ENCODE results near the gene SIN3A. TPM values are rescaled to one million over a fixed set of nuclear protein-coding genes. Genes with fewer than 3 reads are reported as not detected.
"Not testable (repeated sequence)": the region's sequence is repeated elsewhere in the genome, so short reads cannot be mapped to it uniquely, and the experiment has no call there.

The SIN3A gene
- total and polyA plus RNA-seq, 4 donors: 6.8 to 21.9 (median 13.3) TPM

DNA sequence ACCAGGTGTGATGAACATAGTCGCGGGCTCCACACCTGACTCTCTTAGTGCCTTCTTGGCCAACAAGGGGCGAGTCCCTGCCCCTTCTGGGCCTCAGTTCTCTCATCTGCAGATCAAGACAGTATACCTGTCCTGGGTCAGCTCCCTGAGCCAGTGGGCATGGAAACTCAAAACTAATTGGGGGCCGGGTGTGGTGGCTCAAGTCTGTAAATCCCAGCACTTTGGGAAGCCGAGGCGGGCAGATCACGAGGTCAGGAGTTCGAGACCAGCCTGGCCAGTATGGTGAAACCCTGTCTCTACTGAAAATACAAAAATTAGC is 102.2 kb downstream of the SIN3A start:
- H3K4me3 ChIP-seq (ENCODE audit: low read depth in 1 of 3, low read length in 3 of 3); H3K27ac ChIP-seq (ENCODE audit: low read depth in 1 of 2, low read length in 2 of 2); DNase-seq (ENCODE audit: low spot score); H3K27me3 ChIP-seq (ENCODE audit: control insufficient read depth in 4 of 4, insufficient read depth in 4 of 4, low read length in 3 of 4); H3K36me3 ChIP-seq (ENCODE audit: control insufficient read depth in 4 of 4, insufficient read depth in 3 of 4, low read depth in 1 of 4, low read length in 3 of 4); H3K9me3 ChIP-seq (ENCODE audit: control insufficient read depth in 4 of 4, low read length in 3 of 4); H3K9ac ChIP-seq (ENCODE audit: low read depth in 1 of 2, low read length in 2 of 2): not testable (repeated sequence)
- WGBS: 96% methylated on average over 8 of the region's 8 CpGs
- H3K4me1 ChIP-seq (ENCODE audit: control insufficient read depth in 4 of 4, insufficient read depth in 4 of 4, low read length in 3 of 4): peaks cover 10 to 33% (median 22%) of the 10 kb centered on the region in 4 donors

DNA sequence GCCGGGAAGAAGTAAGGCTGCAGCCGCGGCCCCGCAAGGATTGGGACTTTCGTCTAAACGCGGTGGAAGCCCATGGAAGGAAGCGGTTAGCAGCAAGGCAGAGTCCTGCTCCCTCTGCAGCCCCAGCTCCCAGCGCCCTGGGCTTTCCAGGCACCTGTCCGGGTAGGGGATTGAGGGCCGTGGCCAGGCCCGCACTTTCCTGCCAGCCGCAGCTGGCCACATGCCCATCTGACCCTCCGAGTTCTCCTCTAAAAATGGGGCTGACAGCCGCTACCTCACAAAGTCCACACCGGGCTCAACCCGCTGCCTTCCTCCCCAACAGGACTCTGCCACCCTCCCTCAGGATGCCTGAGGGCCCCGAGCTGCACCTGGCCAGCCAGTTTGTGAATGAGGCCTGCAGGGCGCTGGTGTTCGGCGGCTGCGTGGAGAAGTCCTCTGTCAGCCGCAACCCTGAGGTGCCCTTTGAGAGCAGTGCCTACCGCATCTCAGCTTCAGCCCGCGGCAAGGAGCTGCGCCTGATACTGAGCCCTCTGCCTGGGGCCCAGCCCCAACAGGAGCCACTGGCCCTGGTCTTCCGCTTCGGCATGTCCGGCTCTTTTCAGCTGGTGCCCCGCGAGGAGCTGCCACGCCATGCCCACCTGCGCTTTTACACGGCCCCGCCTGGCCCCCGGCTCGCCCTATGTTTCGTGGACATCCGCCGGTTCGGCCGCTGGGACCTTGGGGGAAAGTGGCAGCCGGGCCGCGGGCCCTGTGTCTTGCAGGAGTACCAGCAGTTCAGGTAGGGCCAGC is 102.7 kb downstream of the SIN3A start:
- H3K9ac ChIP-seq (ENCODE audit: low read depth in 1 of 2, low read length in 2 of 2): peak overlapping the region in 1 of 2 donors; percentile 26
- peak overlapping the region in 1 of 2 donors; percentile 62 for H3K27ac ChIP-seq (ENCODE audit: low read depth in 1 of 2, low read length in 2 of 2)
- H3K36me3 ChIP-seq (ENCODE audit: control insufficient read depth in 4 of 4, insufficient read depth in 3 of 4, low read depth in 1 of 4, low read length in 3 of 4): peaks cover 0 to 4% (median 0%) of the 10 kb centered on the region in 4 donors
- peak overlapping the region; percentile 85 to 95 (median 90) for H3K4me3 ChIP-seq (ENCODE audit: low read depth in 1 of 3, low read length in 3 of 3)
- TF ChIP-seq, protein P1, sequence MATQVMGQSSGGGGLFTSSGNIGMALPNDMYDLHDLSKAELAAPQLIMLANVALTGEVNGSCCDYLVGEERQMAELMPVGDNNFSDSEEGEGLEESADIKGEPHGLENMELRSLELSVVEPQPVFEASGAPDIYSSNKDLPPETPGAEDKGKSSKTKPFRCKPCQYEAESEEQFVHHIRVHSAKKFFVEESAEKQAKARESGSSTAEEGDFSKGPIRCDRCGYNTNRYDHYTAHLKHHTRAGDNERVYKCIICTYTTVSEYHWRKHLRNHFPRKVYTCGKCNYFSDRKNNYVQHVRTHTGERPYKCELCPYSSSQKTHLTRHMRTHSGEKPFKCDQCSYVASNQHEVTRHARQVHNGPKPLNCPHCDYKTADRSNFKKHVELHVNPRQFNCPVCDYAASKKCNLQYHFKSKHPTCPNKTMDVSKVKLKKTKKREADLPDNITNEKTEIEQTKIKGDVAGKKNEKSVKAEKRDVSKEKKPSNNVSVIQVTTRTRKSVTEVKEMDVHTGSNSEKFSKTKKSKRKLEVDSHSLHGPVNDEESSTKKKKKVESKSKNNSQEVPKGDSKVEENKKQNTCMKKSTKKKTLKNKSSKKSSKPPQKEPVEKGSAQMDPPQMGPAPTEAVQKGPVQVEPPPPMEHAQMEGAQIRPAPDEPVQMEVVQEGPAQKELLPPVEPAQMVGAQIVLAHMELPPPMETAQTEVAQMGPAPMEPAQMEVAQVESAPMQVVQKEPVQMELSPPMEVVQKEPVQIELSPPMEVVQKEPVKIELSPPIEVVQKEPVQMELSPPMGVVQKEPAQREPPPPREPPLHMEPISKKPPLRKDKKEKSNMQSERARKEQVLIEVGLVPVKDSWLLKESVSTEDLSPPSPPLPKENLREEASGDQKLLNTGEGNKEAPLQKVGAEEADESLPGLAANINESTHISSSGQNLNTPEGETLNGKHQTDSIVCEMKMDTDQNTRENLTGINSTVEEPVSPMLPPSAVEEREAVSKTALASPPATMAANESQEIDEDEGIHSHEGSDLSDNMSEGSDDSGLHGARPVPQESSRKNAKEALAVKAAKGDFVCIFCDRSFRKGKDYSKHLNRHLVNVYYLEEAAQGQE (IDR thresholded peaks at IDR 0.05): no peak
- TF ChIP-seq FOXA2 (IDR thresholded peaks at IDR 0.05): no peak
- TF ChIP-seq, protein P2, sequence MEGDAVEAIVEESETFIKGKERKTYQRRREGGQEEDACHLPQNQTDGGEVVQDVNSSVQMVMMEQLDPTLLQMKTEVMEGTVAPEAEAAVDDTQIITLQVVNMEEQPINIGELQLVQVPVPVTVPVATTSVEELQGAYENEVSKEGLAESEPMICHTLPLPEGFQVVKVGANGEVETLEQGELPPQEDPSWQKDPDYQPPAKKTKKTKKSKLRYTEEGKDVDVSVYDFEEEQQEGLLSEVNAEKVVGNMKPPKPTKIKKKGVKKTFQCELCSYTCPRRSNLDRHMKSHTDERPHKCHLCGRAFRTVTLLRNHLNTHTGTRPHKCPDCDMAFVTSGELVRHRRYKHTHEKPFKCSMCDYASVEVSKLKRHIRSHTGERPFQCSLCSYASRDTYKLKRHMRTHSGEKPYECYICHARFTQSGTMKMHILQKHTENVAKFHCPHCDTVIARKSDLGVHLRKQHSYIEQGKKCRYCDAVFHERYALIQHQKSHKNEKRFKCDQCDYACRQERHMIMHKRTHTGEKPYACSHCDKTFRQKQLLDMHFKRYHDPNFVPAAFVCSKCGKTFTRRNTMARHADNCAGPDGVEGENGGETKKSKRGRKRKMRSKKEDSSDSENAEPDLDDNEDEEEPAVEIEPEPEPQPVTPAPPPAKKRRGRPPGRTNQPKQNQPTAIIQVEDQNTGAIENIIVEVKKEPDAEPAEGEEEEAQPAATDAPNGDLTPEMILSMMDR (IDR thresholded peaks at IDR 0.05; ENCODE audit: low read depth, low read length, missing input control): no peak
- H3K9me3 ChIP-seq (ENCODE audit: control insufficient read depth in 4 of 4, low read length in 3 of 4): no peaks in the 10 kb centered on the region
- no peaks in the 10 kb centered on the region for H3K27me3 ChIP-seq (ENCODE audit: control insufficient read depth in 4 of 4, insufficient read depth in 4 of 4, low read length in 3 of 4)
- H3K4me1 ChIP-seq (ENCODE audit: control insufficient read depth in 4 of 4, insufficient read depth in 4 of 4, low read length in 3 of 4): peaks cover 5 to 27% (median 16%) of the 10 kb centered on the region in 4 donors
- no peak for DNase-seq (ENCODE audit: low spot score)
- WGBS: 44% methylated on average over 46 of the region's 46 CpGs

DNA sequence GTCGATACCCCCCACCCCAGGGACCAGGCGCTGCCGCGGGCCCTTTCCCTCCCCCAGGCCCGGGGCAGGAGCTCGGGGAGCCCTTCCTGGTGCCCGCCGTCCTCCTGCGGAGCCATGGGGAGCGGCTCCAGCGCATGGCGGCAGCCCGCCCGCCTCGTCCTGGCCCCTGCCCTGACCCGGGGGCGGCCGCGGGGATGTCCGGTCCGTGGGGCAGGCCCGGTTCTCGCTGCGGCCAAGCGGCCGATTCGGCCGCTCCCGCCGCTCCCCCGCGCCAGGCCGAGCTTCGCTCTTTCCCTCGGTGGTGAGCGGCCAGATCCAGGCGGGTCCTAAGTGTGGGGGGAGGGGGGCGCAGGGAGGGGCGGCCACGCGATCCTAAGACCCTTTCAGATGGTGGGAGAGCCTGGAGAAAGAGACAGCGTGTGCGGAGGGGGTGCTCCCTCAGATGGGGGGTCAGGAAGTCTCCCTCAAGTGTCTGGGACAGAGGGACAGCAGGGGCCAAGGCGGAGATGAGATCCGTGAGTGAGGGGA is 103.4 kb downstream of the SIN3A start:
- peaks cover 3 to 20% (median 10%) of the 10 kb centered on the region in 4 donors for H3K4me1 ChIP-seq (ENCODE audit: control insufficient read depth in 4 of 4, insufficient read depth in 4 of 4, low read length in 3 of 4)
- H3K9me3 ChIP-seq (ENCODE audit: control insufficient read depth in 4 of 4, low read length in 3 of 4): no peaks in the 10 kb centered on the region
- no peaks in the 10 kb centered on the region for H3K27me3 ChIP-seq (ENCODE audit: control insufficient read depth in 4 of 4, insufficient read depth in 4 of 4, low read length in 3 of 4)
- peak overlapping the region; percentile 62 to 74 for H3K27ac ChIP-seq (ENCODE audit: low read depth in 1 of 2, low read length in 2 of 2)
- no peak for DNase-seq (ENCODE audit: low spot score)
- TF ChIP-seq, protein P3, sequence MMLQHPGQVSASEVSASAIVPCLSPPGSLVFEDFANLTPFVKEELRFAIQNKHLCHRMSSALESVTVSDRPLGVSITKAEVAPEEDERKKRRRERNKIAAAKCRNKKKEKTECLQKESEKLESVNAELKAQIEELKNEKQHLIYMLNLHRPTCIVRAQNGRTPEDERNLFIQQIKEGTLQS (IDR thresholded peaks at IDR 0.05): no peak
- under 1% methylated on average over 45 of the region's 45 CpGs for WGBS
- peak overlapping the region; percentile 85 to 95 (median 90) for H3K4me3 ChIP-seq (ENCODE audit: low read depth in 1 of 3, low read length in 3 of 3)
- peak overlapping the region; percentile 26 to 62 for H3K9ac ChIP-seq (ENCODE audit: low read depth in 1 of 2, low read length in 2 of 2)
- H3K36me3 ChIP-seq (ENCODE audit: control insufficient read depth in 4 of 4, insufficient read depth in 3 of 4, low read depth in 1 of 4, low read length in 3 of 4): peaks cover 0 to 4% (median 0%) of the 10 kb centered on the region in 4 donors
